NB4 (cell line): Measurements from ENCODE around the gene RSPO1.

Source experiments
- MYC ChIP-seq: IDR thresholded peaks from 2 replicates; pipeline ENCODE4 v1.6.1; 2011; ENCODE audit warnings: low read depth, low read length
- POLR2A ChIP-seq: IDR thresholded peaks from 2 replicates; pipeline ENCODE4 v1.6.1; 2011; ENCODE audit warnings: mild to moderate bottlenecking; ENCODE audit not compliant: insufficient read length; ENCODE audit errors: extremely low read depth
- TF ChIP-seq, protein P1 (sequence below): IDR thresholded peaks from one replicate; pipeline ENCODE4 v1.5.1; 2012; ENCODE audit warnings: low read depth, low read length
- TF ChIP-seq, protein P2 (sequence below): IDR thresholded peaks from 2 replicates; pipeline ENCODE4 v1.6.1; 2011; ENCODE audit warnings: low read depth, low read length

DNA sequence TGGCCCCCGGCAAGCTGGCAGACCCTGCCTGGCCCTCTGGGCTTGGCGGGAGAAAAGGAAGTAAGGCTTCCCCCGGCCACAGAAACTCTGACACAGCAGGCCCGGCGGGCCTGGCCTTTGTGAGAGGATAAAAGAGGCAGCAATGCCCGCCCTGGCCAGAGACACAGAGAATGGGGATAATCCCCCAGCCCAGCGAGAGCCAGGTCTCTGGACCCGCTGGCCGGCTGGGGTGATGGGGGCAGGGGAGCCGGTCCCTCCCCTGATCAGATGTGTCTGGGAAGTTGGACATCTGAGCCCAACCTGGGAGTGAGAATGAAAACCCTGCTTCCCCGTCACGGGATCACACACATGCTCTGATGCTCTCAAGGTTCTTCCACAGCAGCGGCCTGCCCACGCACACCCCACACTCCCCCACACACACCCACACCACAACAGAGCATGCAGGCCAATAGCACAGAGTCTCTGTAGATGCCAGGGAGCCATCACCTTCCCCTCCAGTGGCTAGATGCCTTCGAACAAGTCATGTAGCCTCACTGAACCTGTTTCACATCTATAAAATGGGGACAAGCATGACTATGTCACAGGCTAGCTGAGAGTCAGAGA is 4.2 kb downstream of the RSPO1 start:
- TF ChIP-seq POLR2A = no peak
- TF ChIP-seq, protein P1, sequence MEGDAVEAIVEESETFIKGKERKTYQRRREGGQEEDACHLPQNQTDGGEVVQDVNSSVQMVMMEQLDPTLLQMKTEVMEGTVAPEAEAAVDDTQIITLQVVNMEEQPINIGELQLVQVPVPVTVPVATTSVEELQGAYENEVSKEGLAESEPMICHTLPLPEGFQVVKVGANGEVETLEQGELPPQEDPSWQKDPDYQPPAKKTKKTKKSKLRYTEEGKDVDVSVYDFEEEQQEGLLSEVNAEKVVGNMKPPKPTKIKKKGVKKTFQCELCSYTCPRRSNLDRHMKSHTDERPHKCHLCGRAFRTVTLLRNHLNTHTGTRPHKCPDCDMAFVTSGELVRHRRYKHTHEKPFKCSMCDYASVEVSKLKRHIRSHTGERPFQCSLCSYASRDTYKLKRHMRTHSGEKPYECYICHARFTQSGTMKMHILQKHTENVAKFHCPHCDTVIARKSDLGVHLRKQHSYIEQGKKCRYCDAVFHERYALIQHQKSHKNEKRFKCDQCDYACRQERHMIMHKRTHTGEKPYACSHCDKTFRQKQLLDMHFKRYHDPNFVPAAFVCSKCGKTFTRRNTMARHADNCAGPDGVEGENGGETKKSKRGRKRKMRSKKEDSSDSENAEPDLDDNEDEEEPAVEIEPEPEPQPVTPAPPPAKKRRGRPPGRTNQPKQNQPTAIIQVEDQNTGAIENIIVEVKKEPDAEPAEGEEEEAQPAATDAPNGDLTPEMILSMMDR = no peak
- TF ChIP-seq, protein P2, sequence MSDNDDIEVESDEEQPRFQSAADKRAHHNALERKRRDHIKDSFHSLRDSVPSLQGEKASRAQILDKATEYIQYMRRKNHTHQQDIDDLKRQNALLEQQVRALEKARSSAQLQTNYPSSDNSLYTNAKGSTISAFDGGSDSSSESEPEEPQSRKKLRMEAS = no peak
- TF ChIP-seq MYC = no peak
